NCI-H2107 (cell line): Measurements from ENCODE around the gene ZNF681.
"Not testable (repeated sequence)": the region's sequence is repeated elsewhere in the genome, so short reads cannot be mapped to it uniquely, and the experiment has no call there.

ENCODE experiments used
- DNase-seq: peaks from one replicate; lab custom pipeline; 2025; lab: John Stamatoyannopoulos, UW

ZNF681 gene

DNA sequence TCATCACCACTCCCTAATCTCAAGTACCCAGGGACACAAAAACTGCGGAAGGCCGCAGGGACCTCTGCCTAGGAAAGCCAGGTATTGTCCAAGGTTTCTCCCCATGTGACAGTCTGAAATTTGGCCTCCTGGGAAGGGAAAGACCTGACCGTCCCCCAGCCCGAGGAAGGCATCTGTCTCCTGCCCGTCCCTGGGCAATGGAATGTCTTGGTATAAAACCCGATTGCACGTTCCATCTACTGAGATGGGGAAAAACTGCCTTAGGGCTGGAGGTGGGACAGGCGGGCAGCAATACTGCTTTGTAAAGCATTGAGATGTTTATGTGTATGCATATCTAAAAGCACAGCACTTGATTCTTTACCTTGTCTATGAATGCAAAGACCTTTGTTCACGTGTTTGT is 65.8 kb downstream of the ZNF681 start:
- not testable (repeated sequence) for DNase-seq
